Measurements from ENCODE around the gene ADGRD2. TPM values are rescaled to one million over a fixed set of nuclear protein-coding genes. Genes with fewer than 3 reads are reported as not detected.

Gene ADGRD2
- total and polyA plus RNA-seq, 2 of the 13 experiments (the other 11 are each of a cell fraction or from before 2014, with no cell fraction given), result not detected

GRCh38 chr9:124511891-124512805 is 61.9 kb downstream of the ADGRD2 start (continued):
- TF ChIP-seq, protein P1, sequence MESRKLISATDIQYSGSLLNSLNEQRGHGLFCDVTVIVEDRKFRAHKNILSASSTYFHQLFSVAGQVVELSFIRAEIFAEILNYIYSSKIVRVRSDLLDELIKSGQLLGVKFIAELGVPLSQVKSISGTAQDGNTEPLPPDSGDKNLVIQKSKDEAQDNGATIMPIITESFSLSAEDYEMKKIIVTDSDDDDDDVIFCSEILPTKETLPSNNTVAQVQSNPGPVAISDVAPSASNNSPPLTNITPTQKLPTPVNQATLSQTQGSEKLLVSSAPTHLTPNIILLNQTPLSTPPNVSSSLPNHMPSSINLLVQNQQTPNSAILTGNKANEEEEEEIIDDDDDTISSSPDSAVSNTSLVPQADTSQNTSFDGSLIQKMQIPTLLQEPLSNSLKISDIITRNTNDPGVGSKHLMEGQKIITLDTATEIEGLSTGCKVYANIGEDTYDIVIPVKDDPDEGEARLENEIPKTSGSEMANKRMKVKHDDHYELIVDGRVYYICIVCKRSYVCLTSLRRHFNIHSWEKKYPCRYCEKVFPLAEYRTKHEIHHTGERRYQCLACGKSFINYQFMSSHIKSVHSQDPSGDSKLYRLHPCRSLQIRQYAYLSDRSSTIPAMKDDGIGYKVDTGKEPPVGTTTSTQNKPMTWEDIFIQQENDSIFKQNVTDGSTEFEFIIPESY (CRISPR knock-in tag; IDR thresholded peaks at IDR 0.05), result peak; percentile 19; the same call in 1 of the 2 replicates
- TF ChIP-seq CREB3 (CRISPR knock-in tag; IDR thresholded peaks at IDR 0.05) (0 out of 2 replicates have a peak, but pooled peaks have one; percentile 60), ZNF3 (CRISPR knock-in tag; IDR thresholded peaks at IDR 0.05) (no peak), CERS6 (CRISPR knock-in tag; IDR thresholded peaks at IDR 0.05) (no peak), RFX3 (CRISPR knock-in tag; IDR thresholded peaks at IDR 0.05) (no peak), ZNF501 (CRISPR knock-in tag; IDR thresholded peaks at IDR 0.05) (0 out of 2 replicates have a peak, but pooled peaks have one; percentile 12), U2AF2 (IDR thresholded peaks at IDR 0.05; ENCODE audit: low read depth, low read length) (no peak), ZNF224 (CRISPR knock-in tag; IDR thresholded peaks at IDR 0.05) (peak; percentile 64; the same call in 1 of the 2 replicates), RFX5 (IDR thresholded peaks at IDR 0.05; ENCODE audit: low read depth, low read length) (no peak), MIER2 (CRISPR knock-in tag; IDR thresholded peaks at IDR 0.05) (no peak), YY1 (IDR thresholded peaks at IDR 0.05; ENCODE audit: insufficient read depth, insufficient replicate concordance, low read depth, low read length) (peak; percentile 36), SCMH1 (CRISPR knock-in tag; IDR thresholded peaks at IDR 0.05; ENCODE audit: borderline replicate concordance) (no peak), SOX6 (IDR thresholded peaks at IDR 0.05) (no peak), SOX6 (CRISPR knock-in tag; IDR thresholded peaks at IDR 0.05) (peak; percentile 85), ZNF232 (CRISPR knock-in tag; IDR thresholded peaks at IDR 0.05; ENCODE audit: borderline replicate concordance) (no peak; the same call in 1 of the 2 replicates)
- TF ChIP-seq, protein P2, sequence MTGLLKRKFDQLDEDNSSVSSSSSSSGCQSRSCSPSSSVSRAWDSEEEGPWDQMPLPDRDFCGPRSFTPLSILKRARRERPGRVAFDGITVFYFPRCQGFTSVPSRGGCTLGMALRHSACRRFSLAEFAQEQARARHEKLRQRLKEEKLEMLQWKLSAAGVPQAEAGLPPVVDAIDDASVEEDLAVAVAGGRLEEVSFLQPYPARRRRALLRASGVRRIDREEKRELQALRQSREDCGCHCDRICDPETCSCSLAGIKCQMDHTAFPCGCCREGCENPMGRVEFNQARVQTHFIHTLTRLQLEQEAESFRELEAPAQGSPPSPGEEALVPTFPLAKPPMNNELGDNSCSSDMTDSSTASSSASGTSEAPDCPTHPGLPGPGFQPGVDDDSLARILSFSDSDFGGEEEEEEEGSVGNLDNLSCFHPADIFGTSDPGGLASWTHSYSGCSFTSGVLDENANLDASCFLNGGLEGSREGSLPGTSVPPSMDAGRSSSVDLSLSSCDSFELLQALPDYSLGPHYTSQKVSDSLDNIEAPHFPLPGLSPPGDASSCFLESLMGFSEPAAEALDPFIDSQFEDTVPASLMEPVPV (CRISPR knock-in tag; IDR thresholded peaks at IDR 0.05), result no peak
- TF ChIP-seq, protein P3, sequence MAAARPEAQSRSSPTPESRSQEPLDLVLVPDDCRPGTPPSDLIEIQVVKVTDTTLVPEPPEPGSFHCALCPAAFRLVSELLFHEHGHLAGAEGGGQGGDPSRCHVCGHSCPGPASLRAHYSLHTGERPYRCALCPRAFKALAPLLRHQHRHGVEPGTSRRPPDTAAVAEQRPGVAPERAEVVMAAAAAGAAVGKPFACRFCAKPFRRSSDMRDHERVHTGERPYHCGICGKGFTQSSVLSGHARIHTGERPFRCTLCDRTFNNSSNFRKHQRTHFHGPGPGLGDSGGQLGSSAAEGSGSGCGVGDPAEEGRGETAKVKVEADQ (CRISPR knock-in tag; IDR thresholded peaks at IDR 0.05; ENCODE audit: borderline replicate concordance), result peak; percentile 50; the same call in 1 of the 2 replicates
- TF ChIP-seq, protein P4, sequence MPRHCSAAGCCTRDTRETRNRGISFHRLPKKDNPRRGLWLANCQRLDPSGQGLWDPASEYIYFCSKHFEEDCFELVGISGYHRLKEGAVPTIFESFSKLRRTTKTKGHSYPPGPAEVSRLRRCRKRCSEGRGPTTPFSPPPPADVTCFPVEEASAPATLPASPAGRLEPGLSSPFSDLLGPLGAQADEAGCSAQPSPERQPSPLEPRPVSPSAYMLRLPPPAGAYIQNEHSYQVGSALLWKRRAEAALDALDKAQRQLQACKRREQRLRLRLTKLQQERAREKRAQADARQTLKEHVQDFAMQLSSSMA (CRISPR knock-in tag; IDR thresholded peaks at IDR 0.05), result 0 out of 2 replicates have a peak, but pooled peaks have one; percentile 45
- TF ChIP-seq, protein P5, sequence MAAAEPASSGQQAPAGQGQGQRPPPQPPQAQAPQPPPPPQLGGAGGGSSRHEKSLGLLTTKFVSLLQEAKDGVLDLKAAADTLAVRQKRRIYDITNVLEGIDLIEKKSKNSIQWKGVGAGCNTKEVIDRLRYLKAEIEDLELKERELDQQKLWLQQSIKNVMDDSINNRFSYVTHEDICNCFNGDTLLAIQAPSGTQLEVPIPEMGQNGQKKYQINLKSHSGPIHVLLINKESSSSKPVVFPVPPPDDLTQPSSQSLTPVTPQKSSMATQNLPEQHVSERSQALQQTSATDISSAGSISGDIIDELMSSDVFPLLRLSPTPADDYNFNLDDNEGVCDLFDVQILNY (CRISPR knock-in tag; conservative IDR thresholded peaks at IDR 0.05), result no peak

Data from HepG2 (cell line).